A673 (cell line): ENCODE results near the gene AOPEP. TPM values are rescaled to one million over a fixed set of nuclear protein-coding genes. Genes with fewer than 3 reads are reported as not detected.

Source experiments
- BruUV-seq: library from RNA; stranded (reverse); fragments of 400-500 nt; replicated peaks from 2 replicates; lab custom pipeline; 2021; lab: Mats Ljungman, UMichigan
- CTCF ChIA-PET: fragments of 300-600 bp; sonication (Branson Sonifier 250); formaldehyde crosslinking; loops from one replicate; lab custom pipeline; 2022; ENCODE audit warnings: antibody characterized with exemption; lab: Charles Lee
- POLR2A ChIA-PET: fragments of 300-600 bp; sonication (Branson Sonifier 250); formaldehyde crosslinking; loops from one replicate; lab custom pipeline; 2022; ENCODE audit warnings: antibody characterized with exemption; ENCODE audit not compliant: low non-redundant PET; lab: Charles Lee
- DNase-seq: peaks from one replicate; pipeline ENCODE4 v3.0.0-alpha.2; 2015; ENCODE audit warnings: low spot score
- H3K27ac ChIP-seq: fragments of 200-600 bp; sonication (generic); 2 replicates; pipeline ENCODE4 v1.5.1; 2016; ENCODE audit warnings: mixed run types, low read depth, mild to moderate bottlenecking, mixed read lengths, antibody characterized with exemption, low read length; ENCODE audit not compliant: poor library complexity, severe bottlenecking
- H3K27me3 ChIP-seq: fragments of 200-600 bp; sonication (generic); replicated peaks from 2 replicates; pipeline ENCODE4 v1.6.1; 2017; ENCODE audit warnings: mixed run types, low read depth, mild to moderate bottlenecking, mixed read lengths, antibody characterized with exemption, low read length; ENCODE audit not compliant: insufficient read depth, poor library complexity
- H3K36me3 ChIP-seq: fragments of 200-600 bp; sonication (generic); 2 replicates; pipeline ENCODE4 v1.6.1; 2016; ENCODE audit warnings: mixed run types, mild to moderate bottlenecking, mixed read lengths, antibody characterized with exemption, low read length; ENCODE audit not compliant: insufficient read depth, poor library complexity, severe bottlenecking
- H3K4me1 ChIP-seq: fragments of 200-600 bp; sonication (generic); 2 replicates; pipeline ENCODE4 v1.6.1; 2017; ENCODE audit warnings: mixed run types, mild to moderate bottlenecking, mixed read lengths, antibody characterized with exemption, low read length; ENCODE audit not compliant: insufficient read depth, poor library complexity, severe bottlenecking
- H3K4me3 ChIP-seq: fragments of 200-600 bp; sonication (generic); 2 replicates; pipeline ENCODE4 v1.5.1; 2016; ENCODE audit warnings: low read depth, mixed run types, mild to moderate bottlenecking, mixed read lengths, low read length; ENCODE audit not compliant: poor library complexity, severe bottlenecking
- H3K9me3 ChIP-seq: fragments of 200-600 bp; sonication (generic); 2 replicates; pipeline ENCODE4 v1.6.1; 2016; ENCODE audit warnings: mixed run types, low read depth, mild to moderate bottlenecking, mixed read lengths, antibody characterized with exemption, low read length; ENCODE audit not compliant: poor library complexity, severe bottlenecking
- CTCF ChIP-seq: fragments of 300-800, 200-600 bp; sonication (generic); conservative IDR thresholded peaks from 2 replicates; pipeline ENCODE4 v1.5.1; 2017; ENCODE audit warnings: low read depth, mild to moderate bottlenecking, antibody characterized with exemption, low read length, moderate library complexity, mixed read lengths
- EZH2 ChIP-seq: fragments of 200-600 bp; sonication (generic); IDR thresholded peaks from 2 replicates; pipeline ENCODE4 v1.6.1; 2017; ENCODE audit warnings: borderline replicate concordance, low read depth, mild to moderate bottlenecking, mixed read lengths, antibody characterized with exemption, low read length; ENCODE audit not compliant: poor library complexity, severe bottlenecking
- intact Hi-C: fragments of 100-400 bp; cut with micrococcal nuclease; formaldehyde crosslinking; loops from one replicate; pipeline ENCODE4 v1.10.0; 2022; ENCODE audit not compliant: unreplicated experiment
- total RNA-seq: library from RNA; stranded (reverse); gene quantifications from 2 replicates; pipeline ENCODE4 v1.2.3, GENCODE V29; 2021

AOPEP gene
- total RNA-seq, 1 experiment from 2014 or later, result 17.5 TPM

GRCh38 chr9:95067057-95067456 lies 340.6 kb downstream of the AOPEP start:
- Histone ChIP-seq H3K4me1 (no peaks in the 10 kb centered on the region), H3K4me3 (no peak overlapping the region), H3K27ac (no peak overlapping the region), H3K36me3 (no peaks in the 10 kb centered on the region), H3K27me3 (no peaks in the 10 kb centered on the region), H3K9me3 (no peaks in the 10 kb centered on the region)
- intact Hi-C loops, result no loop called here
- TF ChIP-seq CTCF, result no peak
- ChIA-PET CTCF (no interaction called here), POLR2A (no interaction called here)
- no peak for DNase-seq
- BruUV-seq, result no TSS peak

- H3K4me1 ChIP-seq, result no peaks in the 10 kb centered on the region
- H3K27me3 ChIP-seq, result no peaks in the 10 kb centered on the region
- ChIA-PET POLR2A (no interaction called here), CTCF (no interaction called here)
- no peak for DNase-seq
- no TSS peak for BruUV-seq
- TF ChIP-seq CTCF, result no peak
- no peak for TF ChIP-seq EZH2
- H3K27ac ChIP-seq, result no peak overlapping the region
- no peaks in the 10 kb centered on the region for H3K36me3 ChIP-seq
- intact Hi-C loops, result no loop called here
- no peaks in the 10 kb centered on the region for H3K9me3 ChIP-seq
- H3K4me3 ChIP-seq, result no peak overlapping the region
Measured at GRCh38 chr9:95067897-95068296, 341.4 kb downstream of the AOPEP start.

GRCh38 chr9:95070549-95071021 lies 344.1 kb downstream of the AOPEP start:
- Histone ChIP-seq H3K4me3 (no peak overlapping the region), H3K4me1 (no peaks in the 10 kb centered on the region), H3K9me3 (no peaks in the 10 kb centered on the region), H3K27me3 (no peaks in the 10 kb centered on the region), H3K36me3 (no peaks in the 10 kb centered on the region), H3K27ac (no peak overlapping the region)
- intact Hi-C loops, result no loop called here
- no TSS peak for BruUV-seq
- TF ChIP-seq EZH2 (no peak), CTCF (no peak)
- ChIA-PET POLR2A (no interaction called here), CTCF (interaction anchor here (0.5 kb wide), 1 partner anchor 389 kb away, joined by 3 read pairs; no protein-coding TSS in a partner anchor)
- DNase-seq, result no peak
